BLaER1 (cell line): ENCODE results near the gene FAM237A.

Experiments
- H3K27ac ChIP-seq: shearing (Covaris generic); formaldehyde crosslinking; 2 replicates; pipeline ENCODE4 v1.8.1; 2022
- H3K27me3 ChIP-seq: shearing (Covaris generic); formaldehyde crosslinking; 2 replicates; pipeline ENCODE4 v1.8.1; 2022
- H3K36me3 ChIP-seq: shearing (Covaris generic); formaldehyde crosslinking; 2 replicates; pipeline ENCODE4 v1.8.1; 2022
- H3K4me1 ChIP-seq: shearing (Covaris generic); formaldehyde crosslinking; 2 replicates; pipeline ENCODE4 v1.8.1; 2022
- H3K4me2 ChIP-seq: shearing (Covaris generic); formaldehyde crosslinking; 2 replicates; pipeline ENCODE4 v1.8.1; 2022
- H3K4me3 ChIP-seq: shearing (Covaris generic); formaldehyde crosslinking; 2 replicates; pipeline ENCODE4 v1.8.1; 2022
- H3K9ac ChIP-seq: shearing (Covaris generic); formaldehyde crosslinking; 2 replicates; pipeline ENCODE4 v1.8.1; 2022
- H3K9me3 ChIP-seq: shearing (Covaris generic); formaldehyde crosslinking; 2 replicates; pipeline ENCODE4 v1.8.1; 2022
- H4K20me1 ChIP-seq: shearing (Covaris generic); formaldehyde crosslinking; 2 replicates; pipeline ENCODE4 v1.8.1; 2022
- Cebpa-rat ChIP-seq: shearing (Covaris generic); IDR thresholded peaks from 2 replicates; pipeline ENCODE4 v1.8.1; 2022

FAM237A gene

DNA sequence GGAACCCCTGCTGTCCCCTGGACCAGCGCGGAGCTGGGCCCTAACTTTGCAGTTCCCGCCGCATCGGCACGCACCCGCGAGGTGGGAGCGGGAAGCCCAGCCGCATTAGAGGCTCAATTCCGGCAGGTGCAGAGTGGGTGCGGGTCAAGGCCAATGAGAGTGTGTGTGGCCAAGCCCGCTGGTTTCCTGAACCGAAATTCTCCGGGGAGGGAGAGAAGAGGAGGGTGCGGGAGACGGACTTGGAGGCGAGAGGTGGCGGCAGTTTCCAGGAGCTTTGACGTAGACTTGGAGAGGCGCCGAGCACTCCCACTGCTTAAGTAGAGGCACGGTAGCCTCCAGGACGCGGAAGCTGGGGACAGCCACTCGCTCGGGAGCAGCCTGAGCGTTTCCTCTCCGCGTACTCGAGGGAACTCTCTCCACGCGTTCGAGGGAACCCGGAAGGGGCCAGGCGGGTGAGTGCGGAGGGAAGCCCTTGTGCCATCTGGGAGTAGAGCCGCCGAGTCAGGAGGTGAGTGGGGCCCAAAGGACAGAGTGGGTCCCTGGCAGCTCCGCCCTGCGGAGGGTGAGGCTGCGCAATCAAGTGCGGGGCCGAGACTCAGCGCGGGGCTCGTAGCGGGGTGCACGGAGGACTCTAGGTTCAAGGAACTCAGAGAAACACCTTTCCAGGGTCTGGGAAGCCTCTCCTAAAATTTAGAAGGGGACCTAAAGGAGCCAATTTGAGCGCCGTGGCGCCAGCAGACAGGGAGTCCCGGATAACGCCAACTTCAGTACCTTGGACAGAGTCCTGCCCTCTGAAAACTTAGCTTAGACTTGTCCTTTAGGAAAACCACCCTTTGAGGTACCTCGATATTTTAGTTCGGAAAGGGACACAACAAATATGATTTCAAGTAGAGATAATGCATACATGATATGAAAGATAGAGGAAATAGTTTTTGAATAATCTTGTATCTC, at the start of gene FAM237A:
TSS of gene FAM237A (plus strand) at position 413 of the 951 bp plus-strand sequence. CDS start 1,750 bp downstream, outside the sequence.
- Histone ChIP-seq H3K27me3 (no peaks in the 10 kb centered on the region), H3K4me2 (no peak within 1 kb of the TSS), H3K9me3 (peaks cover 12% of the 10 kb centered on the region), H3K4me3 (no peak within 1 kb of the TSS), H3K36me3 (no peaks in the 10 kb centered on the region), H3K9ac (no peak within 1 kb of the TSS), H3K27ac (no peak within 1 kb of the TSS), H3K4me1 (no peaks in the 10 kb centered on the region), H4K20me1 (no peaks in the 10 kb centered on the region; the same call in 1 of the 2 replicates)
- no peak for TF ChIP-seq Cebpa-rat

DNA sequence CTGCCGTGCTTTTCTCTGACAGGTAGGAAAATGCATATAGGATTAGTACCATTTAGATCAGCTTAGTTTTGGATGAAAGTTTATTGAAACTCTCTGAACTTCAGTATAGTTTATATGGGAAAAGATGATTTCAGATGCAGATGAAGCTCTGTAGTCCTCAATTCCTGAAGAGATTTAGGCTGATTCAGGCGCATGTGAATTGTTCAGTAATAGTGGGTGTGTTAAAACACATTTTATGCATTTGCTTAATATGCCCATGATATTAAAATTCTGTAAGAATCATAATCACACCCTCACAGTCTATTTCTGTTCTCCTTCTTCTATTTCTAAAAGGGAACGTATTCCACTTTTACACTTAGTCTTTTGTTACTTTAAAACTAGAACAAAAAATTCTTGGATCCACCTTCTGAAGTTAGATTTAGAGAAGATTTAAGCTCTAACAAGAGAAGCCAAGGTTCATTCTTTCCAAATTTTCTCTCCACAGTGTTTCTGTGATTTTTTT, 44.5 kb upstream of the FAM237A start:
- Histone ChIP-seq H3K27ac (no peak overlapping the region), H3K9ac (no peak overlapping the region), H3K36me3 (no peaks in the 10 kb centered on the region), H3K4me2 (no peak overlapping the region), H3K4me1 (no peaks in the 10 kb centered on the region), H3K9me3 (no peaks in the 10 kb centered on the region), H3K4me3 (no peak overlapping the region), H4K20me1 (no peaks in the 10 kb centered on the region), H3K27me3 (no peaks in the 10 kb centered on the region)
- no peak for TF ChIP-seq Cebpa-rat

- H3K9me3 ChIP-seq: no peaks in the 10 kb centered on the region
These were observed 39.0 kb upstream of the FAM237A start for GRCh38 chr2:206603243-206603642.

DNA sequence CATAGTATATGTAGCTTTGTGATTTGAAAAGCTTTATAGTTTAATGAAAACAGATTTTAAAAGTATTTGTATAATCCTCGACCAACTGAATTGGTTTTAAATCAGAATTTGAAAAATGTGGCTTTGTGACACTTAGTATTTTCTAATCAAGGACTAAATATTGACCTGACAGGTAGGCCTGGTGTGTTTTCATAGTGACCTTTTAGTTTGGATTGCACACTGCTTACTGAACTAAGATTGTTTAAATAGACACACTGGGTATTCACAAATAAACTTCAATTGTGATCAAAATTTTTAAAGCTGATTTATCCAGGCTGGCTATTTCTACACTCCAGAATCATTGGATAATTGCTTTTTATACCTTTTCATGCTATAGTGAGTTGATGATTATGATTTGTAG, 31.8 kb upstream of the FAM237A start:
- Histone ChIP-seq H3K4me1 (no peaks in the 10 kb centered on the region), H3K9me3 (no peaks in the 10 kb centered on the region), H3K9ac (no peak overlapping the region), H3K4me3 (no peak overlapping the region), H3K27ac (no peak overlapping the region), H3K36me3 (no peaks in the 10 kb centered on the region), H3K27me3 (no peaks in the 10 kb centered on the region), H3K4me2 (no peak overlapping the region), H4K20me1 (no peaks in the 10 kb centered on the region)
- TF ChIP-seq Cebpa-rat: no peak

More at GRCh38 chr2:206603243-206603642, 39.0 kb upstream of the FAM237A start:
- Histone ChIP-seq H3K4me2 (no peak overlapping the region), H3K9ac (no peak overlapping the region), H3K27me3 (no peaks in the 10 kb centered on the region), H3K36me3 (no peaks in the 10 kb centered on the region), H3K4me1 (no peaks in the 10 kb centered on the region), H4K20me1 (no peaks in the 10 kb centered on the region), H3K27ac (no peak overlapping the region), H3K4me3 (no peak overlapping the region)
- TF ChIP-seq Cebpa-rat: no peak

GRCh38 chr2:206611191-206611590, 31.1 kb upstream of the FAM237A start:
- Histone ChIP-seq H3K27ac (no peak overlapping the region), H3K9me3 (no peaks in the 10 kb centered on the region), H3K9ac (no peak overlapping the region), H4K20me1 (no peaks in the 10 kb centered on the region), H3K4me2 (no peak overlapping the region), H3K27me3 (no peaks in the 10 kb centered on the region), H3K4me3 (no peak overlapping the region), H3K4me1 (no peaks in the 10 kb centered on the region), H3K36me3 (no peaks in the 10 kb centered on the region)
- TF ChIP-seq Cebpa-rat: no peak

DNA sequence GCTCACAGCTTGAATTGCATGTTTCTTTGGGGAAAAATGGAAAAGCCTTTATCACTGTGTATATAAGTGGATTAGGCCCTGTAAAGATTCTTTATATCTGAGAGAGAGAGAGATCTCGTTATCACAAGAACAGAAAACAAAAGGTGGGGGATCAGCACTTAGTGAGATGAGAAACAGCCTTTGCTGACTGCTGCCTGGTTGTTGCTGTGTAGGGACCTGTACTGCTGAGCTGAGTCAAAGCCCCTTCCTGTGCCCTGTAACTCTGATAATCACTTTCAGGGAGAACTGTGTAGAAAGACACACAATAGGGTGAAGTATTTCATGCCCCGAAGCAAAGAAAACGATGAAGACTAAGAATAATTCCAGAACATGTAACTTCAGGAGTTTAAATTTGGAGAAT, 30.6 kb upstream of the FAM237A start:
- no peak overlapping the region for H3K9ac ChIP-seq
- no peaks in the 10 kb centered on the region for H3K36me3 ChIP-seq
- H3K4me2 ChIP-seq: no peak overlapping the region
- TF ChIP-seq Cebpa-rat: no peak
- H3K27me3 ChIP-seq: no peaks in the 10 kb centered on the region
- no peak overlapping the region for H3K27ac ChIP-seq
- H3K4me1 ChIP-seq: no peaks in the 10 kb centered on the region
- no peaks in the 10 kb centered on the region for H3K9me3 ChIP-seq
- H3K4me3 ChIP-seq: no peak overlapping the region
- no peaks in the 10 kb centered on the region for H4K20me1 ChIP-seq

GRCh38 chr2:206614811-206615210, 27.5 kb upstream of the FAM237A start:
- no peak for TF ChIP-seq Cebpa-rat
- no peaks in the 10 kb centered on the region for H3K4me1 ChIP-seq
- H3K27ac ChIP-seq: no peak overlapping the region
- H3K4me2 ChIP-seq: no peak overlapping the region
- H3K4me3 ChIP-seq: no peak overlapping the region
- no peaks in the 10 kb centered on the region for H3K36me3 ChIP-seq
- no peaks in the 10 kb centered on the region for H3K9me3 ChIP-seq
- H4K20me1 ChIP-seq: no peaks in the 10 kb centered on the region
- H3K27me3 ChIP-seq: no peaks in the 10 kb centered on the region
- H3K9ac ChIP-seq: no peak overlapping the region

DNA sequence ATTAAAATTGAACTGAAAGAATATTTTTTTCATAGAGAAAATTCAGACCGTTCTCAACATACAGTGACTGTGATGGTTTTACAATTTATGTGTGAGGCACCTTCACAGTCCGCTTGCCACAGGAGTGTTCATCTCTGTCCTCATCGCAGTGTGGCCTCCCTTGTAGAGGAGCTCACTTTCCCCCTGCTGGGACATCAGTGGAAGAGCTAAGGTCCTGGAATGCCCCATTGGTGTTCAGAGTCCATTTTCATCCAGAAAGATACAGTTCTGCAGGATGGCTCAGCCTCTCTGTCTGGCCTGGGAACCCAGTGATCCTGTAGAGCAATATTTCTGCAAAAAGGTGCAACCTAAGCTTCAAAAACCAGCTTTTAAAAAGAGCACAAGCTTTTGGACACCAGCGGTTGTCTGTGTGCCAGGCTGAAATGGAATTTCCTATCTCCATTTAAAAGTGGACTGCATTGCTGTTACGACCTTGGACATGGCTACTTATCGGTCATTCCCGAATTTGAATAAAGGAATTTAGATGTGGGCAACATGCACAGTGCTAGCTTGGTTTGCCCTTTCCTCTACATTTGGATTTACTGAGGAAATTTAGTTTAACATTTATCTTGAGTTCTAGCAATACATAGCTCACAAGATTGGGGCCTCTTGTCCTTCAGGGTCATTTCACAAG, 26.7 kb upstream of the FAM237A start:
- H3K4me1 ChIP-seq: no peaks in the 10 kb centered on the region
- H3K27ac ChIP-seq: no peak overlapping the region

DNA sequence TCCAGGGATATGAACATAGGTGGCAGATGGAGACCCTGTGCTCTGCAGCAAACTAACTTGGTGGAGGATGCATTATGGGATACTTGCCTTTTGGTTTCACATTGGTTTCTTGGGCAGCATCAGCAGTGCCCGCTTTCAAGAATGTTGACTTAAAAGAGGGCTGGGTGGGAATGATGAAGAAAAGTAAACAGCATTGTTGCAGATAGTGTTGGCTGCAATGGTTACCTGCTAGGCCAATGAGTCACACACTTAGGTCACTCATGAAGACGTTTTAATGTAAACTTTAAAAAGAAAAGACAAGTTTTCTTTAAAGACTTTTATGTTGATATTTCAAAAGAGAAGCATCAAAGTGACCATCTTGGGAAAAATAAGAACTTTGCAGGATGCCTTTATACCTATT, 26.1 kb upstream of the FAM237A start:
- no peak for TF ChIP-seq Cebpa-rat
- H3K27ac ChIP-seq: no peak overlapping the region
- H3K4me3 ChIP-seq: no peak overlapping the region
- no peaks in the 10 kb centered on the region for H3K36me3 ChIP-seq
- H3K4me2 ChIP-seq: no peak overlapping the region
- no peaks in the 10 kb centered on the region for H3K4me1 ChIP-seq
- no peaks in the 10 kb centered on the region for H3K27me3 ChIP-seq
- H3K9ac ChIP-seq: no peak overlapping the region
- H3K9me3 ChIP-seq: no peaks in the 10 kb centered on the region
- no peaks in the 10 kb centered on the region for H4K20me1 ChIP-seq

More for the DNA sequence above, 26.7 kb upstream of the FAM237A start:
- H3K9ac ChIP-seq: no peak overlapping the region
- no peaks in the 10 kb centered on the region for H3K9me3 ChIP-seq
- TF ChIP-seq Cebpa-rat: no peak
- no peak overlapping the region for H3K4me2 ChIP-seq
- H3K36me3 ChIP-seq: no peaks in the 10 kb centered on the region
- H4K20me1 ChIP-seq: no peaks in the 10 kb centered on the region
- no peak overlapping the region for H3K4me3 ChIP-seq
- no peaks in the 10 kb centered on the region for H3K27me3 ChIP-seq

DNA sequence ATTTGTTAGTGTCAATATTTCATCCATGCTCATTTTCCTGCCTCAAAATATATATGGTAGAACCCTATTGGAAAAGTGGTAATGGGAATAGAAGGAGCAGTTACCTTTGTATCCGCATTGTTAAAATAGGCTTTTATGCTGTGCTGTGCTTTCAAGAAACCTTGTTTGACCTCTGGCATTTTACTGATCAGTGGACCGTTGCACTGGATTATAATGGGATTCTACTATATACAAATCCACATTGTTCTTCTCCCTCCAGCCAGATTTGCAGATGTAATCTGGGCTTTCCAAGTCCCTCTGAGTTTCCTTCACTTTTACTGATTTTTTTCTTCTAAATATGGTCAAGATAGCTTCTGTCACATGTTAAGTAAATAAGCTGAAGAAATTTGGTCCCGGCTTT, 23.3 kb upstream of the FAM237A start:
- no peaks in the 10 kb centered on the region for H3K36me3 ChIP-seq
- no peak overlapping the region for H3K4me3 ChIP-seq
- no peaks in the 10 kb centered on the region for H4K20me1 ChIP-seq
- H3K27me3 ChIP-seq: no peaks in the 10 kb centered on the region
- no peaks in the 10 kb centered on the region for H3K4me1 ChIP-seq
- H3K27ac ChIP-seq: no peak overlapping the region
- H3K9ac ChIP-seq: no peak overlapping the region
- TF ChIP-seq Cebpa-rat: no peak
- H3K9me3 ChIP-seq: no peaks in the 10 kb centered on the region
- no peak overlapping the region for H3K4me2 ChIP-seq
